ENCODE data around the gene FMO1. TPM values are rescaled to one million over a fixed set of nuclear protein-coding genes. Genes with fewer than 3 reads are reported as not detected.

FMO1 gene
- total RNA-seq, 1 experiment from 2014 or later, result not detected

DNA sequence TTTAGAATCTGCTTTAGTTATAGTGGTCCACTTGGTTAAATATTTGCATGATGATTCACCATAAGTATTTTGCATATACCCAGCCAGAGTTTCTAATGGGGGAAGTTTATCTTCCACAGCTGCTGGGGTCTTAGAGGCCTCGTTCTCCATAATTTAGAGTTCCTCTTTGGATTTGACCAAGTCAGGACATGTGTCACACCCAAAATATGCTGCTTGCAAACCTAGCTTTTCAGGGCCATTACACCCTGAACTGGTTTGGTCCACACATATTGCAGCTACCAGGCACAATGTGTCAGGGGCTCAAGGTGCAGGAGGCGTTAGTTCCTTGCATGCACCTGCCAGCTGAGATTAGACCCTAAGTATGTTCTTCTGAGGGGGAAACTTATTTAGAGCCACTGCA is 48.6 kb downstream of the FMO1 start:
- BruUV-seq (replicated peaks), result no TSS peak
- Histone ChIP-seq H3K4me1 (replicated peaks; ENCODE audit: insufficient read depth) (no peaks in the 10 kb centered on the region), H3K27me3 (ENCODE audit: insufficient read depth, low read depth) (no peaks in the 10 kb centered on the region), H2AFZ (no peak overlapping the region), H3K9me2 (ENCODE audit: insufficient read depth) (no peaks in the 10 kb centered on the region), H3K36me3 (ENCODE audit: low read depth) (no peaks in the 10 kb centered on the region), H4K20me1 (ENCODE audit: insufficient read depth) (no peaks in the 10 kb centered on the region), H3K4me2 (no peak overlapping the region), H3K79me2 (ENCODE audit: low read depth) (no peaks in the 10 kb centered on the region), H3K27ac (no peak overlapping the region), H3K9me3 (ENCODE audit: insufficient read depth, low read depth) (no peaks in the 10 kb centered on the region), H3K4me3 (no peak overlapping the region), H3F3A (ENCODE audit: insufficient read depth, low read depth) (no peaks in the 10 kb centered on the region)
- TF ChIP-seq CTCF (conservative IDR thresholded peaks at IDR 0.05) (no peak), EZH2 (IDR thresholded peaks at IDR 0.05; ENCODE audit: low read depth) (no peak)
- POLR2A ChIA-PET (ENCODE audit: unreplicated experiment), result no interaction called here
- intact Hi-C loops (cut with micrococcal nuclease; ENCODE audit: unreplicated experiment), result no loop called here
- no peak for DNase-seq
- CTCF ChIA-PET, result no interaction called here

DNA sequence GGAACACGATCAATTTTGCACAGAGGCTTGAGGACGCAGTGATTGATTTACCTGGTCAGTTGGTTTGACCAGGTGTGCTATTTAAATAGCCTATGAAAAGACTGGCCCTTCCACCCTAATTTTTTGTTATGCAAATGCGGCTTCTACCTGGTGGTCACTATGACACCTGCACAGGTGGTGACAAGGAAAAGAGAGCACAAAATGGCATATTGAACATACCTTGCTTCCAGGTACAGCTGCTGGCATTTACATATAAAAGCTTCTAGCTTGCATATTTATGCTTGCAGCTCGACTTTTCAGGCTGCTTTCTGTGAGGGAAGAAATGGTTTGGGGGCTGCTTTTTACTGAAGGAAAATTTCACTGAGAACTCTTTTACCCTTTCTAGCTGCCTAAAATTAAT is 50.4 kb downstream of the FMO1 start:
- intact Hi-C loops (cut with micrococcal nuclease; ENCODE audit: unreplicated experiment), result no loop called here
- POLR2A ChIA-PET (ENCODE audit: unreplicated experiment), result no interaction called here
- CTCF ChIA-PET, result no interaction called here

DNA sequence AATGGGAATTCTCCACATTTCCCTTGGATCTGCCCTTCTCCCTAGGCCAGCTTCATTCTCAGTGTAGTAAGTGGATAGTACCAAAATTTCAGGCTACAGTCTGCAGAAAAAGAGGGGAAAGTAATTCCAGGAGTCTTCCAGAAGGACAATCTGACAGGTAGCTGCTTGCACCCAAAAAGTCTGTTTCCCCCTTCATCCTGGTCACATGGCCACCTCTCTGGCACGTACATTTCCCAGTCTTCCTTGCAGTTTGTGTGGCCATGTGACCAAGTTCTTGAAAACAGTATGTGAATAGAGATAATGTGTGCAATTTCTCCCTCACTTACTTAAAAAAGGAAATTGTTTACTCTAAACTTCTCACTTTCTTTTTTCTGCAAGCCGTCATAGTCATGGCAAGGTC is 51.0 kb downstream of the FMO1 start:
- Histone ChIP-seq H3K4me1 (replicated peaks; ENCODE audit: insufficient read depth) (no peaks in the 10 kb centered on the region), H3K27ac (no peak overlapping the region), H3K4me2 (no peak overlapping the region), H3K79me2 (ENCODE audit: low read depth) (no peaks in the 10 kb centered on the region), H3F3A (ENCODE audit: insufficient read depth, low read depth) (no peaks in the 10 kb centered on the region), H3K36me3 (ENCODE audit: low read depth) (no peaks in the 10 kb centered on the region), H4K20me1 (ENCODE audit: insufficient read depth) (no peaks in the 10 kb centered on the region), H3K9me3 (ENCODE audit: insufficient read depth, low read depth) (no peaks in the 10 kb centered on the region), H3K9me2 (ENCODE audit: insufficient read depth) (no peaks in the 10 kb centered on the region), H3K4me3 (no peak overlapping the region), H2AFZ (no peak overlapping the region), H3K27me3 (ENCODE audit: insufficient read depth, low read depth) (no peaks in the 10 kb centered on the region)
- intact Hi-C loops (cut with micrococcal nuclease; ENCODE audit: unreplicated experiment), result no loop called here
- DNase-seq, result no peak
- BruUV-seq (replicated peaks), result no TSS peak
- POLR2A ChIA-PET (ENCODE audit: unreplicated experiment), result no interaction called here
- TF ChIP-seq EZH2 (IDR thresholded peaks at IDR 0.05; ENCODE audit: low read depth), result no peak
- no peak for TF ChIP-seq CTCF (conservative IDR thresholded peaks at IDR 0.05)
- CTCF ChIA-PET, result no interaction called here

More for the DNA sequence above, 50.4 kb downstream of the FMO1 start:
- no peak overlapping the region for H3K27ac ChIP-seq
- no peaks in the 10 kb centered on the region for H3K9me3 ChIP-seq (ENCODE audit: insufficient read depth, low read depth)
- no peaks in the 10 kb centered on the region for H3K27me3 ChIP-seq (ENCODE audit: insufficient read depth, low read depth)
- no peaks in the 10 kb centered on the region for H4K20me1 ChIP-seq (ENCODE audit: insufficient read depth)
- no peaks in the 10 kb centered on the region for H3K36me3 ChIP-seq (ENCODE audit: low read depth)
- no peaks in the 10 kb centered on the region for H3K4me1 ChIP-seq (replicated peaks; ENCODE audit: insufficient read depth)
- TF ChIP-seq EZH2 (IDR thresholded peaks at IDR 0.05; ENCODE audit: low read depth), result no peak
- TF ChIP-seq CTCF (conservative IDR thresholded peaks at IDR 0.05), result no peak
- no peak for DNase-seq
- no peaks in the 10 kb centered on the region for H3K79me2 ChIP-seq (ENCODE audit: low read depth)
- BruUV-seq (replicated peaks), result no TSS peak
- no peak overlapping the region for H3K4me2 ChIP-seq
- no peaks in the 10 kb centered on the region for H3F3A ChIP-seq (ENCODE audit: insufficient read depth, low read depth)
- no peak overlapping the region for H2AFZ ChIP-seq
- no peaks in the 10 kb centered on the region for H3K9me2 ChIP-seq (ENCODE audit: insufficient read depth)
- no peak overlapping the region for H3K4me3 ChIP-seq
